Keratinocyte (primary cell): ENCODE results near the gene DDI1. TPM values are rescaled to one million over a fixed set of nuclear protein-coding genes. Genes with fewer than 3 reads are reported as not detected.

Experiments used
- DNase-seq: peaks from one replicate; pipeline ENCODE4 v3.0.0-alpha.2; 2011; ENCODE audit warnings: low read depth, missing footprints, low spot score
- FAIRE-seq: peaks from 2 replicates; lab custom pipeline; 2011; peaks lifted over from hg19 to GRCh38; lab: Jason Lieb, UNC
- H2AFZ ChIP-seq: 2 replicates; pipeline ENCODE4 v1.6.0; 2012; ENCODE audit warnings: low read length, control low read depth, inconsistent platforms; ENCODE audit not compliant: control insufficient read depth
- H3K27ac ChIP-seq: 2 replicates; pipeline ENCODE4 v1.5.1; 2011; ENCODE audit warnings: low read length; ENCODE audit not compliant: control insufficient read depth, insufficient read depth
- H3K27me3 ChIP-seq: 3 replicates; pipeline ENCODE4 v1.6.0; 2011; ENCODE audit warnings: low read length; ENCODE audit not compliant: control insufficient read depth, insufficient read depth; ENCODE audit errors: extremely low read depth
- H3K36me3 ChIP-seq, 2 experiments: 2 replicates in 1 of 2; 3 replicates in 1 of 2; pipeline ENCODE4 v1.5.1; 2011; ENCODE audit warnings: low read length in 2 of 2, mild to moderate bottlenecking in 1 of 2; ENCODE audit not compliant: control insufficient read depth in 2 of 2, insufficient read depth in 2 of 2; ENCODE audit errors: extremely low read depth in 1 of 2
- H3K4me1 ChIP-seq: 3 replicates; pipeline ENCODE4 v1.5.1; 2011; ENCODE audit warnings: low read length; ENCODE audit not compliant: control insufficient read depth, insufficient read depth; ENCODE audit errors: extremely low read depth
- H3K4me2 ChIP-seq: 3 replicates; pipeline ENCODE4 v1.6.0; 2011; ENCODE audit warnings: low read depth, low read length; ENCODE audit not compliant: control insufficient read depth, insufficient read depth; ENCODE audit errors: extremely low read depth
- H3K4me3 ChIP-seq, 3 experiments: fragments of 200-600 bp in 1 of 3; sonication (generic) in 1 of 3; 2 replicates in 2 of 3; 3 replicates in 1 of 3; pipeline ENCODE4 v1.5.1; 2011 to 2016; ENCODE audit warnings: low read length in 3 of 3, mild to moderate bottlenecking in 3 of 3, control low read depth in 2 of 3, inconsistent platforms in 1 of 3, low read depth in 1 of 3, mixed read lengths in 1 of 3, mixed run types in 1 of 3, moderate library complexity in 1 of 3; ENCODE audit not compliant: control insufficient read depth in 2 of 3, insufficient read depth in 2 of 3; ENCODE audit errors: extremely low read depth in 1 of 3
- H3K79me2 ChIP-seq: 2 replicates; pipeline ENCODE4 v1.6.0; 2012; ENCODE audit warnings: low read length; ENCODE audit not compliant: control insufficient read depth, insufficient read depth
- H3K9ac ChIP-seq: 3 replicates; pipeline ENCODE4 v1.6.0; 2011; ENCODE audit warnings: low read length; ENCODE audit not compliant: control insufficient read depth, insufficient read depth; ENCODE audit errors: extremely low read depth
- H3K9me1 ChIP-seq: 3 replicates; pipeline ENCODE4 v1.6.0; 2011; ENCODE audit warnings: low read length; ENCODE audit not compliant: control insufficient read depth, insufficient read depth; ENCODE audit errors: extremely low read depth
- H3K9me3 ChIP-seq: 2 replicates; pipeline ENCODE4 v1.5.1; 2012; ENCODE audit warnings: low read depth, low read length; ENCODE audit not compliant: control insufficient read depth
- H4K20me1 ChIP-seq: 3 replicates; pipeline ENCODE4 v1.6.0; 2011; ENCODE audit warnings: low read length; ENCODE audit not compliant: control insufficient read depth, insufficient read depth; ENCODE audit errors: extremely low read depth
- CTCF ChIP-seq, 3 experiments: IDR thresholded peaks in 1 of 3; conservative IDR thresholded peaks in 1 of 3; optimal IDR thresholded peaks in 1 of 3; 2 replicates in 2 of 3; 3 replicates in 1 of 3; pipeline versions ENCODE3 to v1.5.1; 2011; ENCODE audit warnings: low read length in 3 of 3, mild to moderate bottlenecking in 3 of 3, moderate library complexity in 2 of 3, control low read depth in 1 of 3, inconsistent platforms in 1 of 3; ENCODE audit not compliant: insufficient read depth in 2 of 3; ENCODE audit errors: extremely low read depth in 1 of 3
- EZH2 ChIP-seq: IDR thresholded peaks from one replicate; pipeline ENCODE4 v1.6.1; 2012; ENCODE audit warnings: inconsistent platforms, mild to moderate bottlenecking, low read length, moderate library complexity
- dilution Hi-C: fragments of 300-500 bp; cut with MboI; formaldehyde crosslinking; loops from one replicate; pipeline ENCODE4 v1.7.0; 2020; ENCODE audit warnings: low sequenced_read_pairs; ENCODE audit not compliant: extremely low pct_ligation_motif_present
- polyA plus RNA-seq, 5 experiments: library from polyadenylated mRNA; depleted of rRNA in 3 of 5; stranded (reverse) in 3 of 5; stranded (forward) in 1 of 5; unstranded in 1 of 5; fragments of >200 nt; gene quantifications; 1 replicate in 1 of 5; 2 replicates in 3 of 5; 3 replicates in 1 of 5; pipeline versions ENCODE4 v1.2.1 to v1.2.3, GENCODE V29; 2011 to 2012; ENCODE audit warnings: missing spikeins in 2 of 5, low read depth in 1 of 5, low replicate concordance in 1 of 5

DDI1 gene
- polyA plus RNA-seq, 1 donor (not counting 4 experiments of a cell fraction or from before 2014, with no cell fraction given) = not detected

DNA sequence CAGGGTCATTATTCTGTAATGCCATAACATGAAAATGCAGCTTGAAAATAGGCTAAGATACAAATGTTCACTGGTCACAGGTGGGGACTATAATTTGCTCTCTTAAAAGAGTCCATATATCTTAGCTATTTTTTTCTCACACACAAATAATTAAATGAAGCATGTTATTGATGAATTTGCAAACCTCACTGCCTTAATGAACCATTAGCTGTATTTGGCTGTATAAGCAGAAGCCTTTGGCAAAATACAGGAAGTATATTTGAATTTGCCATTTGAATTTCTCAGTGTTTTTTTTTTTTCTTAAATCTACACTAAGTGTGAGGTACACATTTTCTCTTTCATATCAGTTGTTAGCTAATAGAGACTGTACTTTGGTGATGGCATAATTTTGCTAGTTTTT is 38.7 kb downstream of the DDI1 start:
- FAIRE-seq = no peak
- no peak for TF ChIP-seq CTCF (optimal IDR thresholded peaks at IDR 0.05 in 1 of 3, IDR thresholded peaks at IDR 0.05 in 1 of 3, conservative IDR thresholded peaks at IDR 0.05 in 1 of 3; ENCODE audit: extremely low read depth in 1 of 3, insufficient read depth in 2 of 3, low read length in 3 of 3)
- TF ChIP-seq EZH2 = no peak

GRCh38 chr11:104075706-104076105 is 39.3 kb downstream of the DDI1 start:
- Histone ChIP-seq H3K36me3 (no peaks in the 10 kb centered on the region), H3K4me1 (peaks cover 20% of the 10 kb centered on the region), H3K27me3 (no peaks in the 10 kb centered on the region), H3K4me3 (no peak overlapping the region), H3K9me1 (no peaks in the 10 kb centered on the region), H3K79me2 (no peaks in the 10 kb centered on the region), H3K27ac (no peak overlapping the region), H4K20me1 (no peaks in the 10 kb centered on the region), H3K9ac (no peak overlapping the region), H3K9me3 (no peaks in the 10 kb centered on the region), H3K4me2 (no peak overlapping the region), H2AFZ (peak overlapping the region; percentile 49)
- FAIRE-seq (no peak), DNase-seq (no peak)
- dilution Hi-C loops = no loop called here
- no peak for TF ChIP-seq CTCF (optimal IDR thresholded peaks at IDR 0.05 in 1 of 3, IDR thresholded peaks at IDR 0.05 in 1 of 3, conservative IDR thresholded peaks at IDR 0.05 in 1 of 3; ENCODE audit: extremely low read depth in 1 of 3, insufficient read depth in 2 of 3, low read length in 3 of 3)

More for the DNA sequence above, 38.7 kb downstream of the DDI1 start:
- no peaks in the 10 kb centered on the region for H3K9me1 ChIP-seq
- no peaks in the 10 kb centered on the region for H3K27me3 ChIP-seq
- no peak overlapping the region for H2AFZ ChIP-seq
- peaks cover 20% of the 10 kb centered on the region for H3K4me1 ChIP-seq
- dilution Hi-C loops = no loop called here
- H3K79me2 ChIP-seq = no peaks in the 10 kb centered on the region
- no peaks in the 10 kb centered on the region for H3K36me3 ChIP-seq
- no peak overlapping the region for H3K27ac ChIP-seq
- H3K9me3 ChIP-seq = no peaks in the 10 kb centered on the region
- H3K4me2 ChIP-seq = no peak overlapping the region
- DNase-seq = no peak
- no peak overlapping the region for H3K4me3 ChIP-seq
- H3K9ac ChIP-seq = no peak overlapping the region
- H4K20me1 ChIP-seq = no peaks in the 10 kb centered on the region
